ENCODE data around the gene TMEM184A. TPM values are rescaled to one million over a fixed set of nuclear protein-coding genes. Genes with fewer than 3 reads are reported as not detected.

TMEM184A gene
- total RNA-seq, 2 donors from 2014 or later = 1.5 TPM; not detected in 1

- peaks cover 4% of the 10 kb centered on the region for H3K36me3 ChIP-seq
- H3K9me3 ChIP-seq = no peaks in the 10 kb centered on the region
- H3K4me3 ChIP-seq = no peak overlapping the region
- peaks cover 6 to 11% of the 10 kb centered on the region in 2 donors for H3K4me1 ChIP-seq (ENCODE audit: control insufficient read depth in 1 of 2, low read depth in 2 of 2)
- H3K27ac ChIP-seq = no peak overlapping the region
- H3K27me3 ChIP-seq (replicated peaks; ENCODE audit: insufficient read depth) = no peaks in the 10 kb centered on the region
- ATAC-seq (ENCODE audit: insufficient number of reproducible peaks, low FRiP score, low read depth) (no peak), DNase-seq (ENCODE audit: low spot score) (no peak)
- no peak for TF ChIP-seq CTCF (IDR thresholded peaks at IDR 0.05)
Measured at GRCh38 chr7:1564603-1565022, 8.6 kb upstream of the TMEM184A start.

- no peak for TF ChIP-seq CTCF (IDR thresholded peaks at IDR 0.05)
- DNase-seq (ENCODE audit: low spot score) (no peak), ATAC-seq (ENCODE audit: insufficient number of reproducible peaks, low FRiP score, low read depth) (no peak)
- Histone ChIP-seq H3K4me3 (no peak overlapping the region), H3K4me1 (ENCODE audit: control insufficient read depth in 1 of 2, low read depth in 2 of 2) (peaks cover 2 to 6% of the 10 kb centered on the region in 2 donors), H3K9me3 (no peaks in the 10 kb centered on the region), H3K27ac (no peak overlapping the region), H3K36me3 (peaks cover 4% of the 10 kb centered on the region), H3K27me3 (replicated peaks; ENCODE audit: insufficient read depth) (no peaks in the 10 kb centered on the region)
Measured at GRCh38 chr7:1563981-1564602, 8.1 kb upstream of the TMEM184A start.

GRCh38 chr7:1562597-1563051 lies 6.6 kb upstream of the TMEM184A start:
- Histone ChIP-seq H3K9me3 (no peaks in the 10 kb centered on the region), H3K4me3 (no peak overlapping the region), H3K4me1 (ENCODE audit: control insufficient read depth in 1 of 2, low read depth in 2 of 2) (no peaks in the 10 kb centered on the region), H3K27me3 (replicated peaks; ENCODE audit: insufficient read depth) (no peaks in the 10 kb centered on the region), H3K36me3 (peaks cover under 1% of the 10 kb centered on the region), H3K27ac (no peak overlapping the region)
- no peak for TF ChIP-seq CTCF (IDR thresholded peaks at IDR 0.05)
- no peak for ATAC-seq (ENCODE audit: insufficient number of reproducible peaks, low FRiP score, low read depth)
- no peak for DNase-seq (ENCODE audit: low spot score)

GRCh38 chr7:1562116-1562515 lies 6.1 kb upstream of the TMEM184A start:
- ATAC-seq (ENCODE audit: insufficient number of reproducible peaks, low FRiP score, low read depth) = no peak
- H3K4me3 ChIP-seq = no peak overlapping the region
- H3K4me1 ChIP-seq (ENCODE audit: control insufficient read depth in 1 of 2, low read depth in 2 of 2) = no peaks in the 10 kb centered on the region
- H3K27ac ChIP-seq = no peak overlapping the region
- no peaks in the 10 kb centered on the region for H3K9me3 ChIP-seq
- DNase-seq (ENCODE audit: low spot score) = no peak
- no peaks in the 10 kb centered on the region for H3K27me3 ChIP-seq (replicated peaks; ENCODE audit: insufficient read depth)
- no peak for TF ChIP-seq CTCF (IDR thresholded peaks at IDR 0.05)
- no peaks in the 10 kb centered on the region for H3K36me3 ChIP-seq

GRCh38 chr7:1561036-1561940 lies 5.3 kb upstream of the TMEM184A start:
- no peak for TF ChIP-seq CTCF (IDR thresholded peaks at IDR 0.05)
- ATAC-seq (ENCODE audit: insufficient number of reproducible peaks, low FRiP score, low read depth) (no peak), DNase-seq (ENCODE audit: low spot score) (no peak)
- Histone ChIP-seq H3K27me3 (replicated peaks; ENCODE audit: insufficient read depth) (no peaks in the 10 kb centered on the region), H3K27ac (no peak overlapping the region), H3K36me3 (no peaks in the 10 kb centered on the region), H3K4me3 (no peak overlapping the region), H3K4me1 (ENCODE audit: control insufficient read depth in 1 of 2, low read depth in 2 of 2) (no peaks in the 10 kb centered on the region), H3K9me3 (no peaks in the 10 kb centered on the region)

Data from thoracic aorta (tissue), 2 donors.